ENCODE results near the gene NCAPG. TPM values are rescaled to one million over a fixed set of nuclear protein-coding genes. Genes with fewer than 3 reads are reported as not detected.

The NCAPG gene
- total RNA-seq, 1 donor from 2014 or later = 211 TPM

DNA sequence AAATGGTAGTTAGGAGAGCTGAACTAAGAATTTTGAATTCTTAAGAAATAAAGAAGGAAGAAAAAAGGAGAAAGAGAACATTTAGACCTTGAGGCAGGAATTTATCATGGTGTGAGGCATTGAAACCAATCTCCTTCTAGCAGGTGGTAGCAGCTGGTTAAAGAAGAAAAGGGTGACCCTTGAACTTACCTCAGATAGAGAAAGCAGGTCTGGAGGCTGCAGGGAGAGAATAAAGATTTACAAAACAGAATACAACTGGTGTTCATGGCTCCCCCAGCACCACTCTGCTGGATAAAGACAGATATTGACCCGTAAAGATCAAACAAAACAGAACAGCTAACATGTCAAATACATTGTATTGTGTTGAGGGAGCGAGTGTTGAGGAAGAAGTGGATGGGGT, 56.0 kb downstream of the NCAPG start:
- Histone ChIP-seq H3K4me1 (peaks cover 5% of the 10 kb centered on the region), H3K27me3 (no peaks in the 10 kb centered on the region), H3K9me3 (ENCODE audit: low read depth) (peaks cover 19% of the 10 kb centered on the region), H3K79me2 (ENCODE audit: low read depth) (no peaks in the 10 kb centered on the region), H4K20me1 (ENCODE audit: low read depth) (no peaks in the 10 kb centered on the region), H3K9ac (no peak overlapping the region), H3K4me2 (no peak overlapping the region), H3K27ac (no peak overlapping the region), H3K4me3 (no peak overlapping the region), H3K36me3 (no peaks in the 10 kb centered on the region), H2AFZ (replicated peaks) (no peak overlapping the region), H3F3A (ENCODE audit: low read depth) (no peaks in the 10 kb centered on the region)
- TF ChIP-seq EZH2phosphoT487 (IDR thresholded peaks at IDR 0.05) (no peak), EZH2 (IDR thresholded peaks at IDR 0.05) (no peak)
- TF ChIP-seq, protein P1, sequence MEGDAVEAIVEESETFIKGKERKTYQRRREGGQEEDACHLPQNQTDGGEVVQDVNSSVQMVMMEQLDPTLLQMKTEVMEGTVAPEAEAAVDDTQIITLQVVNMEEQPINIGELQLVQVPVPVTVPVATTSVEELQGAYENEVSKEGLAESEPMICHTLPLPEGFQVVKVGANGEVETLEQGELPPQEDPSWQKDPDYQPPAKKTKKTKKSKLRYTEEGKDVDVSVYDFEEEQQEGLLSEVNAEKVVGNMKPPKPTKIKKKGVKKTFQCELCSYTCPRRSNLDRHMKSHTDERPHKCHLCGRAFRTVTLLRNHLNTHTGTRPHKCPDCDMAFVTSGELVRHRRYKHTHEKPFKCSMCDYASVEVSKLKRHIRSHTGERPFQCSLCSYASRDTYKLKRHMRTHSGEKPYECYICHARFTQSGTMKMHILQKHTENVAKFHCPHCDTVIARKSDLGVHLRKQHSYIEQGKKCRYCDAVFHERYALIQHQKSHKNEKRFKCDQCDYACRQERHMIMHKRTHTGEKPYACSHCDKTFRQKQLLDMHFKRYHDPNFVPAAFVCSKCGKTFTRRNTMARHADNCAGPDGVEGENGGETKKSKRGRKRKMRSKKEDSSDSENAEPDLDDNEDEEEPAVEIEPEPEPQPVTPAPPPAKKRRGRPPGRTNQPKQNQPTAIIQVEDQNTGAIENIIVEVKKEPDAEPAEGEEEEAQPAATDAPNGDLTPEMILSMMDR (IDR thresholded peaks at IDR 0.05) = no peak
- Mint-ChIP-seq H3K4me1 (peaks cover 16% of the 10 kb centered on the region), H3K27ac (peak overlapping the region; percentile 1), H3K9me3 (peaks cover 14% of the 10 kb centered on the region), H3K4me3 (no peak overlapping the region), H3K27me3 (ENCODE audit: insufficient read depth, low read depth) (no peaks in the 10 kb centered on the region), H3K36me3 (peaks cover 25% of the 10 kb centered on the region)
- DNase-seq (ENCODE audit: low spot score) = no peak

DNA sequence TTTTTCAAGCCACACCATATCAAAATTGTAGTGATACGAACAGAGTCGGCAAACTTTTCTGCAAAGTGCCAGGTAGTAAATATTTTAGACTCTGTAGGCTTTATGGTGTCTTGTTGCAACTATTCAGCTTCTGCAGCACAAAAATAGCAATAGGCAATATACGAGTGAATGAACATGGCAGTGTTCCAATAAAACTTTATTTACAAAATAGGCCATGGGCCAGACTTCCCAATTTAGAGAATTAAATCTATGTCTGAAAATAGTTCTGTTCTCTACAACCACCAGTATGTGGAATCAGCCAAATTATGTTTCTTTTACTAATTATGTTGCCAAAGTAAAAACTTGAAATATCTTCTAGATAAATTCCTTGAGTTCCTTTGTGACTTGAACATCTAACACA, 56.5 kb downstream of the NCAPG start:
- no peaks in the 10 kb centered on the region for H3K27me3 ChIP-seq
- no peak overlapping the region for H3K4me3 Mint-ChIP-seq
- no peaks in the 10 kb centered on the region for H3F3A ChIP-seq (ENCODE audit: low read depth)
- no peak overlapping the region for H2AFZ ChIP-seq (replicated peaks)
- no peaks in the 10 kb centered on the region for H3K36me3 ChIP-seq
- no peak overlapping the region for H3K4me2 ChIP-seq
- peaks cover 5% of the 10 kb centered on the region for H3K4me1 ChIP-seq
- peaks cover 15% of the 10 kb centered on the region for H3K9me3 ChIP-seq (ENCODE audit: low read depth)
- H3K27ac ChIP-seq = no peak overlapping the region
- no peak for TF ChIP-seq EZH2 (IDR thresholded peaks at IDR 0.05)
- no peak for TF ChIP-seq EZH2phosphoT487 (IDR thresholded peaks at IDR 0.05)
- TF ChIP-seq, protein P1 (IDR thresholded peaks at IDR 0.05) = no peak
- H3K4me3 ChIP-seq = no peak overlapping the region
- no peak overlapping the region for H3K27ac Mint-ChIP-seq
- H3K27me3 Mint-ChIP-seq (ENCODE audit: insufficient read depth, low read depth) = no peaks in the 10 kb centered on the region
- DNase-seq (ENCODE audit: low spot score) = no peak
- peaks cover 9% of the 10 kb centered on the region for H3K9me3 Mint-ChIP-seq
- peaks cover 20% of the 10 kb centered on the region for H3K36me3 Mint-ChIP-seq
- peaks cover 16% of the 10 kb centered on the region for H3K4me1 Mint-ChIP-seq
- H4K20me1 ChIP-seq (ENCODE audit: low read depth) = no peaks in the 10 kb centered on the region
- H3K9ac ChIP-seq = no peak overlapping the region
- no peaks in the 10 kb centered on the region for H3K79me2 ChIP-seq (ENCODE audit: low read depth)

GRCh38 chr4:17869327-17869726, 58.5 kb downstream of the NCAPG start:
- H3K36me3 Mint-ChIP-seq = peaks cover 7% of the 10 kb centered on the region
- H3K36me3 ChIP-seq = no peaks in the 10 kb centered on the region

More at GRCh38 chr4:17869327-17869726, 58.5 kb downstream of the NCAPG start:
- Histone ChIP-seq H3K79me2 (ENCODE audit: low read depth) (no peaks in the 10 kb centered on the region), H3K9me3 (ENCODE audit: low read depth) (no peaks in the 10 kb centered on the region), H3F3A (ENCODE audit: low read depth) (no peaks in the 10 kb centered on the region), H3K4me2 (no peak overlapping the region), H4K20me1 (ENCODE audit: low read depth) (no peaks in the 10 kb centered on the region), H3K9ac (no peak overlapping the region), H3K27me3 (no peaks in the 10 kb centered on the region), H2AFZ (replicated peaks) (no peak overlapping the region), H3K4me3 (no peak overlapping the region), H3K4me1 (peaks cover 5% of the 10 kb centered on the region), H3K27ac (no peak overlapping the region)
- no peak for DNase-seq (ENCODE audit: low spot score)
- Mint-ChIP-seq H3K27me3 (ENCODE audit: insufficient read depth, low read depth) (no peaks in the 10 kb centered on the region), H3K27ac (no peak overlapping the region), H3K4me1 (peaks cover 16% of the 10 kb centered on the region), H3K9me3 (no peaks in the 10 kb centered on the region), H3K4me3 (no peak overlapping the region)
- no peak for TF ChIP-seq EZH2phosphoT487 (IDR thresholded peaks at IDR 0.05)
- TF ChIP-seq, protein P1 (IDR thresholded peaks at IDR 0.05) = no peak
- TF ChIP-seq EZH2 (IDR thresholded peaks at IDR 0.05) = no peak

Measured in neural progenitor cell (in vitro differentiated cells).